ENCODE measurements around the gene GPR6.
A peak's percentile ranks its signal among the peaks of the same experiment; 100 is the strongest.

The GPR6 gene, protein sequence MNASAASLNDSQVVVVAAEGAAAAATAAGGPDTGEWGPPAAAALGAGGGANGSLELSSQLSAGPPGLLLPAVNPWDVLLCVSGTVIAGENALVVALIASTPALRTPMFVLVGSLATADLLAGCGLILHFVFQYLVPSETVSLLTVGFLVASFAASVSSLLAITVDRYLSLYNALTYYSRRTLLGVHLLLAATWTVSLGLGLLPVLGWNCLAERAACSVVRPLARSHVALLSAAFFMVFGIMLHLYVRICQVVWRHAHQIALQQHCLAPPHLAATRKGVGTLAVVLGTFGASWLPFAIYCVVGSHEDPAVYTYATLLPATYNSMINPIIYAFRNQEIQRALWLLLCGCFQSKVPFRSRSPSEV

DNA sequence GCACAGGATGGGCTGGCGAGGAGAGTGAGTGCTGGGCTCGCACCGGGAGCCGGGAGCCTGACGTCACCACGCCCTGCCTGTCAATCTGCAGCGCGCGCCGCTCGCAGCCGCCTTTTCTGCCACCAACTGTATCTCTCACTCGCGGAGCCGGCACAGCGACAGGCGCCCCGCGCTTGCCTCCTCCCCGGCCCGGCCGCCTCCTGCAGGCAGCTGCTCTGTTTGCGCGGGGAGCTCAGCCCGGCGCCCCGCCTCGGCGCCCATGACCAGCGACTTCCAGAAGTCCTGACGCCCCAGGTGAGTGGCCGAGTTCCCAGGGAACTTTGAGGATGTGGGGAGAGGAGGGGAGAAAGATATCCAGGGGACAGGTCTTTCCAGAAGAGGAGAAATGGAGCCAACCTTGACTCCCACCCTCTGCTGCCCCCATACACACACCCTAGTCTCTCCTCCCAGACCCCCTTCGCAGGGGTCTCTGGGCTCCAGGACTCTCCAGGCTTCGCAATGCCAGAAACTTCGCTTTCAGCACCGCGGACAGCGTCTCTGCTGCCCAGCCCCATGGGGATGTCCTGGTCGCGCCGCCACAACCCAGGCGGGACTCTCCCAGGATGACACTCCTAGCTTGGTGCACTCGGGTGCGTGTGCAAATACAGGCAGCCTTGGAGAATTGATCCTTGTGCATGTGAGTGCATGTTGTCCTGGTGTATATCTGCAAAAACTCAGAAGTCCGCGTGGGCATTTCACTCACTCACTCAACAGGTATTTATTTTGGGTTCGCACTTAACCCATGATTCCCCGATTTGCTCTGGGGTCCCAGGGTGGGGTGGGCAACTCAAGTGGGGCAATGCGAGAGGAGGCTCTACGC lies at the start of gene GPR6:
TSS of gene GPR6 (plus strand) at position 138 of the 859 bp plus-strand sequence. CDS start 802 bp downstream, outside the sequence.
- Histone ChIP-seq H3K4me3 (ENCODE audit: insufficient read length, low read depth) (peak within 1 kb of the TSS; percentile 35), H3K9me3 (ENCODE audit: insufficient read depth, low read length) (no peaks in the 10 kb centered on the region), H3K27me3 (ENCODE audit: insufficient read depth, insufficient read length) (peaks cover 29% of the 10 kb centered on the region), H3K36me3 (ENCODE audit: insufficient read depth, insufficient read length, low read length) (no peaks in the 10 kb centered on the region), H3K4me1 (ENCODE audit: insufficient read depth, insufficient read length) (no peaks in the 10 kb centered on the region), H3K9ac (ENCODE audit: insufficient read length, low read depth) (no peak within 1 kb of the TSS)
- DNase-seq (ENCODE audit: low read depth, low spot score), result peak; percentile 64
- TF ChIP-seq SUZ12 (IDR thresholded peaks at IDR 0.05; ENCODE audit: extremely low read depth, insufficient read depth, insufficient read length) (no peak), YY1 (IDR thresholded peaks at IDR 0.05; ENCODE audit: insufficient read depth, insufficient read length) (no peak), ZNF274 (IDR thresholded peaks at IDR 0.05; ENCODE audit: low read depth, low read length) (no peak)

DNA sequence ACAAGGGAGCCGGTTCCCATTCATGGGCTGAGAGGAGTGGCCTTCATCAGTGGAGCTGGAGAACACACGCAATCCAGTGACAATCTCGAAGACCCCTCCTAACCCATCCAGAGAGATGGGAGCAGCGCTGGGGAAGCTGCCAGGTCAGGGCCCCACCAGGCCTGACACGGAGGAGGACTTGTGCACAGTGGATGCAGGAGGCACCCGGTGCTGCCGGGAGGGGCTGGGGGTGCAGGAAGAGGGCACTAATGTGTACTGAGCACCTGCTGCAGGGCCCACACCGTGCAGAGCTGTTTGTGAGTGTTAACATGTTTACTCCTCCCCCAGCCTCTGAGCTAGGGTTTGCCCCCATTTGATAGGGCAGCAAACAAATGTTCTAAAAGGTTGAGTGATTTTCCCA lies 43.8 kb upstream of the GPR6 start:
- Histone ChIP-seq H3K27me3 (ENCODE audit: insufficient read depth, insufficient read length) (no peaks in the 10 kb centered on the region), H3K4me3 (ENCODE audit: insufficient read length, low read depth) (no peak overlapping the region), H3K36me3 (ENCODE audit: insufficient read depth, insufficient read length, low read length) (no peaks in the 10 kb centered on the region), H3K9me3 (ENCODE audit: insufficient read depth, low read length) (no peaks in the 10 kb centered on the region), H3K4me1 (ENCODE audit: insufficient read depth, insufficient read length) (no peaks in the 10 kb centered on the region), H3K9ac (ENCODE audit: insufficient read length, low read depth) (no peak overlapping the region)
- TF ChIP-seq YY1 (IDR thresholded peaks at IDR 0.05; ENCODE audit: insufficient read depth, insufficient read length) (no peak), ZNF274 (IDR thresholded peaks at IDR 0.05; ENCODE audit: low read depth, low read length) (no peak), SUZ12 (IDR thresholded peaks at IDR 0.05; ENCODE audit: extremely low read depth, insufficient read depth, insufficient read length) (no peak)
- DNase-seq (ENCODE audit: low read depth, low spot score), result no peak

DNA sequence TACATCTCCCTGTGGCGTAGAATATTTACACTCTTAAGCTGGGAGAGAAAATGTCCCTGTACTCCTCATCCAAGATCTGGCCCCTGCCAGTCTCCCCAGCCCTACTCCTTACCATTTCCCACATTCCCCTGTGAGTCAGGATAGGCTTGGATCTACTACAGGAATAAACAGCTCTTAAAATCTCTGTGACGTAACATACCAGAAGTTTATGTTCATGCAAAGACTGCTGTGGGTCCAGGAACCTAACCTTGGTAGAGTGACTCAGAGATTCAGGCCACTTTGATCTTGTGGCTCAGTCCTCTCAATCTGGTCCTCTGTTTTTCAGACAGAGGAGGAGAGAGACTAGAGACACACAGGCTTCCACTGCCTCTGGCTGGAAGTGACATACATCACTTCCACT lies 38.5 kb upstream of the GPR6 start:
- TF ChIP-seq YY1 (IDR thresholded peaks at IDR 0.05; ENCODE audit: insufficient read depth, insufficient read length) (no peak), SUZ12 (IDR thresholded peaks at IDR 0.05; ENCODE audit: extremely low read depth, insufficient read depth, insufficient read length) (no peak), ZNF274 (IDR thresholded peaks at IDR 0.05; ENCODE audit: low read depth, low read length) (no peak)
- Histone ChIP-seq H3K4me3 (ENCODE audit: insufficient read length, low read depth) (no peak overlapping the region), H3K4me1 (ENCODE audit: insufficient read depth, insufficient read length) (peaks cover 4% of the 10 kb centered on the region), H3K9me3 (ENCODE audit: insufficient read depth, low read length) (no peaks in the 10 kb centered on the region), H3K36me3 (ENCODE audit: insufficient read depth, insufficient read length, low read length) (no peaks in the 10 kb centered on the region), H3K9ac (ENCODE audit: insufficient read length, low read depth) (no peak overlapping the region), H3K27me3 (ENCODE audit: insufficient read depth, insufficient read length) (no peaks in the 10 kb centered on the region)
- DNase-seq (ENCODE audit: low read depth, low spot score), result no peak

DNA sequence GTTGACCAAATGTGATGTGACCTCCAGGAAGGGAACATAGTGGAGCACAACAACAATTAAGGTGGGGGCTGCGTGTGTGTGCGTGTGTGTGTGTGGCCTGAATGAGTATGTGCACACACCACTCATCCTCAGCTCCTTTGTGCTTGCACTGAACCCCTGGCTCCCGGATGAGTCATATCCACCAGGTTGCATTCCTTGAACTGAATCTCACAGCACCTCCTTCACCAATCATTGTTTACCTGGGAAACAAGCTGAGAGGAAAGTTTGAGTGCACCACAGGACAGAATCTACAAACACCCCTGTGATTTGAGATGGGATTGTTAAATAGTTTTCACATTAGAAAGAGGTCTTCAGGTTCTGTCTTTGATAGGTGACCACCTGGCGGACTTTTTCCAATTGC lies 33.7 kb upstream of the GPR6 start:
- Histone ChIP-seq H3K4me3 (ENCODE audit: insufficient read length, low read depth) (no peak overlapping the region), H3K4me1 (ENCODE audit: insufficient read depth, insufficient read length) (peaks cover 4% of the 10 kb centered on the region), H3K9me3 (ENCODE audit: insufficient read depth, low read length) (no peaks in the 10 kb centered on the region), H3K36me3 (ENCODE audit: insufficient read depth, insufficient read length, low read length) (no peaks in the 10 kb centered on the region), H3K27me3 (ENCODE audit: insufficient read depth, insufficient read length) (no peaks in the 10 kb centered on the region), H3K9ac (ENCODE audit: insufficient read length, low read depth) (no peak overlapping the region)
- DNase-seq (ENCODE audit: low read depth, low spot score), result peak; percentile 57
- no peak for TF ChIP-seq SUZ12 (IDR thresholded peaks at IDR 0.05; ENCODE audit: extremely low read depth, insufficient read depth, insufficient read length)

DNA sequence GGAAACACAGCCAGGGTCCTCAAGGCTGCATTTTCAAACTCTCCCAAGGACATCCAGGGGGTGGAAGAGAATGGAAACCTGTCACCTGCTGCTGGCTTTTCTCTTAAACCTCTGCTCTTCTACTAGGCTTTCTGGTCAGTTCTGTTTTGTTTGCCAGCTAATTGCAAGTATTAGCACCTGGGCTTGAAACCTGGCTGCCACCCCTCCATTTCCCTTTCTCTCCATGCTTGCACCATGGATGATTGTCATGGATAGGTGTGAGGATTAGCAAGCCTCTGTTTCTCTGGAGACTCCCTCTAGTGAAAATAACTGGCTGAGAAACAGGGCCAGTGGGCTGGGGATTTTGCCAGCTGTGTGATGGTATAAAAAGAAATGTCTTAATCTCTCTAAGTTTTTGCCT lies 33.0 kb upstream of the GPR6 start:
- no peak for TF ChIP-seq ZNF274 (IDR thresholded peaks at IDR 0.05; ENCODE audit: low read depth, low read length)
- no peaks in the 10 kb centered on the region for H3K27me3 ChIP-seq (ENCODE audit: insufficient read depth, insufficient read length)
- no peaks in the 10 kb centered on the region for H3K36me3 ChIP-seq (ENCODE audit: insufficient read depth, insufficient read length, low read length)
- no peaks in the 10 kb centered on the region for H3K9me3 ChIP-seq (ENCODE audit: insufficient read depth, low read length)
- no peak overlapping the region for H3K4me3 ChIP-seq (ENCODE audit: insufficient read length, low read depth)
- peaks cover 4% of the 10 kb centered on the region for H3K4me1 ChIP-seq (ENCODE audit: insufficient read depth, insufficient read length)
- no peak overlapping the region for H3K9ac ChIP-seq (ENCODE audit: insufficient read length, low read depth)
- peak; percentile 13 for DNase-seq (ENCODE audit: low read depth, low spot score)

DNA sequence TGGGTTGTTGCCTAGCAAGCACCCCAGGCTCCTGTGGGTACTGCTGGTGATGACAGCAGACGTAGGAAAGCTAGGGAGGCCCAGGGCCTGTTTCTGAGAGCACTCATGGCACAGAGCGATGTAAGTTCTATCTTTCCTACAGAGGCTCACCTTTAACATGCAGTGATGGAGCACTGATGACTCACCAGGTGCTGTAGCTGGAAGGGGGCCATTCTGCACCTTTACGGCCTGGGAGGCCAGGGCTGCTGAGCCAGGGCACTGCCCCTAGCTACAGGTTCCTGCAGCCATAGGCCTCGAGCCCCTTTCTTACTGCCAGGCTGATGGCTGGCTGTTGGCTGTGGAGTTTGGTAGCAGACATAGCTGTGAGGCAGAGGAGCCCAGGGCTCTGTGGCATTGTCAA lies 31.1 kb upstream of the GPR6 start:
- no peak for DNase-seq (ENCODE audit: low read depth, low spot score)
- no peak overlapping the region for H3K9ac ChIP-seq (ENCODE audit: insufficient read length, low read depth)
- peaks cover 4% of the 10 kb centered on the region for H3K4me1 ChIP-seq (ENCODE audit: insufficient read depth, insufficient read length)
- H3K36me3 ChIP-seq (ENCODE audit: insufficient read depth, insufficient read length, low read length), result no peaks in the 10 kb centered on the region
- TF ChIP-seq YY1 (IDR thresholded peaks at IDR 0.05; ENCODE audit: insufficient read depth, insufficient read length), result no peak
- no peak for TF ChIP-seq ZNF274 (IDR thresholded peaks at IDR 0.05; ENCODE audit: low read depth, low read length)
- no peak for TF ChIP-seq SUZ12 (IDR thresholded peaks at IDR 0.05; ENCODE audit: extremely low read depth, insufficient read depth, insufficient read length)
- no peak overlapping the region for H3K4me3 ChIP-seq (ENCODE audit: insufficient read length, low read depth)
- no peaks in the 10 kb centered on the region for H3K27me3 ChIP-seq (ENCODE audit: insufficient read depth, insufficient read length)
- H3K9me3 ChIP-seq (ENCODE audit: insufficient read depth, low read length), result 0 out of 2 replicates have a peak, but pooled peaks cover 7% of the 10 kb centered on the region

DNA sequence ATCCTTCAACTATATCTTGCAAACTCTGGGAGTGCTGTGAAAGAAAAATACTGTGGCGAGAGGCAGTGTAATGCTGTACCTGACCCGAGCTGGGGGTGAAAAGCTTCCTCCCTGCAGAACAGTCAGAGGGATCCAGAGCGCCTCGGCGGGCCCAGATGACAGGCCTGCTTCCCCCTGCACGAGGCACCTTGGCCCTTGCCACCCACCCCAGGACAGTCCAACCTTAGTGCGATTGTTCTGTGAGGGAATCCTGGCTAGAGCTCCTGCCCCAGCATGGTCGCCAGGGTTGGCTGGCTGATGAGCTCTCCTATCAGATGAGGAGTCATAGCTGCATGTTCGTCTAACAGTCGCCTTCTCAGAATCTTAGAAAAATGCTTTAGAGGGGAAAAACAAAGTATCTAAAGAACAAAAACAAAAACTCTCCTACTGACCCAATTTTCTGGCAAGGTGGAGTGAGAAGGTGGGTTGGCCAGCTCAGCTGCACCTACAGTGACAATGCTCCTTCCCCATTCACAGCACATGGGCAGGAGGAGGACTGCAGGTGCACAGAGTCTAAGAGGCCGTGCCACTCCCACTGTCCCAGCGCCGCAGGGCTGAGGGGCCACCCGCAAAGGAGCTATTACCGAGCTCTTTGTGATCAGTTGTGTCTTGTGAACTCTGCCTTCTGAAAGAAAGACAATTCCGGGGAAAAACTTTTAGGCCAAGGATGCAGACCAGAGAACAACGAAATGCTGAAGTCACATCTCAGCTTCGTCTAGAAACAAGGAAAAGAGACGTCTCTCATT lies 28.6 kb upstream of the GPR6 start:
- Histone ChIP-seq H3K36me3 (ENCODE audit: insufficient read depth, insufficient read length, low read length) (no peaks in the 10 kb centered on the region), H3K27me3 (ENCODE audit: insufficient read depth, insufficient read length) (no peaks in the 10 kb centered on the region), H3K4me3 (ENCODE audit: insufficient read length, low read depth) (no peak overlapping the region), H3K4me1 (ENCODE audit: insufficient read depth, insufficient read length) (peaks cover under 1% of the 10 kb centered on the region), H3K9ac (ENCODE audit: insufficient read length, low read depth) (no peak overlapping the region), H3K9me3 (ENCODE audit: insufficient read depth, low read length) (0 out of 2 replicates have a peak, but pooled peaks cover 7% of the 10 kb centered on the region)
- no peak for DNase-seq (ENCODE audit: low read depth, low spot score)
- TF ChIP-seq YY1 (IDR thresholded peaks at IDR 0.05; ENCODE audit: insufficient read depth, insufficient read length) (no peak), ZNF274 (IDR thresholded peaks at IDR 0.05; ENCODE audit: low read depth, low read length) (no peak), SUZ12 (IDR thresholded peaks at IDR 0.05; ENCODE audit: extremely low read depth, insufficient read depth, insufficient read length) (no peak)
